ENCODE measurements around the gene ATP2C2.

ATP2C2 gene

GRCh38 chr16:84479716-84480450 is 111.5 kb downstream of the ATP2C2 start:
- DNase-seq, result no peak

DNA sequence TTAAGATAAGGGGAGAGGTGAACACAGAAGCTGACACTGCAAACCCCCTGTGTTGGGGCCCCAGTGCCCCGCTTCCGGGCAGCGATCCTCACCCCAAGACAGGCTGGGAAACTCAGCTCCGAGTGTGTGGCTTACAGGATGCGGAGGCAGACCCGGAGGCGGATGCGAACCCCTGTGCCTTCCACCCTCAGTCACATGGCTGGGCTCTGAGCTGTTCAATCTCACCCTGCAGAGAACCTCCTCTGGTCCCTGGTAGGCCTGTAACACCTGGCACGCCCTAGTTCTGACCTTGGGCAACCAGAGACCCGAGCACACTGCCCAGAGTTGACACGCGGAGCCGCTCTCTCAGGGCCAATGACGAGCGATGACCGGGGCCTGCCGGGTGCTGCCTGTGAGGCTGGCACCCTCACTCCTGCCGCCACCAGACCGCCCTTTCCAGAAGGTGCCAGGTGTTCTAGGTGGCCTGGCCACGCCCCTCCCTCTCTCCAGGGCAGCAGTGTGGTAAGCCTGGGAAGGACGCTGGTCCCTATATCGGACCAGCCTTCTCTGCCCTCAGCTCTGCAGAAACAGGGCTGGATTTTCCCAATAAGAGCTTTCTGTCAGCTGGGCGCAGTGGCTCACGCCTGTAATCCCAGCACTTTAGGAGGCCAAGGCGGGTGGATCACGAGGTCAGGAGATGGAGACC is 112.9 kb downstream of the ATP2C2 start:
- DNase-seq, result no peak

GRCh38 chr16:84482001-84482891 is 113.9 kb downstream of the ATP2C2 start:
- peak in 1 of 2 experiments; percentile 12 for DNase-seq

DNA sequence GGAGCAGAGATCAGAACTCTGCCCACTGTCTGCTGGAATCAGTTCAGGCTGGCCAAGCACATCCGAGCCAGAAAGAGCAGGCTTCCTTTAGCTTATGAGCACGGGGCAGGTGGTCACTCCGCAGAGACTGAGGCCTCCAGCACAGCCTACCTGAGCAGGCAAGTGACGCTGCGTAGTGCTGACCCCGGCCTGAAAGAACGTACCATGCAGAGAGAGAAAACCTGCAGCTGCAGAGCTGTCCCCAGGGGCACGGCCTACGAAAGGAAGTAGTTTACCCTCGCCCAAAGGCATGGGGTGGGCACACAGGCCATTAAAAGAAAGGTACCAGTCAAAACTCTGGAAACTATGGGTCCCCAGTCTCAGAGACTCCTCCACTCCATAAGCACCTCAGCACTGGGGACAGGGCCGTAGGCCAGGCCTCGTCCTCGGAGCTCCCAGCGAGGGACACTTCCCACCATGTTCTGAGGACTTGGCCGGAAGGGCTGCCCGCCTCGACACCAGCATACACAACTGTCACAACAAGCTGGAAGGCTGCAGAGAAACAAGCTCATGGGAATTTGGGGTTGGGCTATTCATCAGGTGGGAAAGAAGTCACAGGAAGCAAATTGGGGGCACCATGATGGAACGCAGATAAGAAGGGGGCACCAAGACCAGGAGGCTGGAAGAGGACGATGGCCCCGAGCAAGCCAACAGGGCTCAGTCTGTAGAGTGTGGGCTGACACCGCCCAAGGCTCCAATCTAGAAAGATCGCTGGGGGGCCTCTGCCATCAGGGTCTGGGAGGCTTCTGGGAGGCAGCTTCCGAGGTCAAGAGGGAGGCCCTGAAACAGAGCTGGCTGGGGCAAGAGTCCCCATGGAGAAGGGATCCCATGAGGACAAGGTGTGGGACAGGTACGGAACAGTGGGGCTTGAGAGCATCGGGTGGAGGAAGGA is 114.9 kb downstream of the ATP2C2 start:
- DNase-seq, result no peak

GRCh38 chr16:84483882-84484565 is 115.7 kb downstream of the ATP2C2 start:
- no peak for DNase-seq

- peak; percentile 44 to 65 for DNase-seq
Observed at GRCh38 chr16:84484579-84485254, 116.4 kb downstream of the ATP2C2 start.

- no peak for DNase-seq
Observed at GRCh38 chr16:84485255-84486010, 117.1 kb downstream of the ATP2C2 start.

DNA sequence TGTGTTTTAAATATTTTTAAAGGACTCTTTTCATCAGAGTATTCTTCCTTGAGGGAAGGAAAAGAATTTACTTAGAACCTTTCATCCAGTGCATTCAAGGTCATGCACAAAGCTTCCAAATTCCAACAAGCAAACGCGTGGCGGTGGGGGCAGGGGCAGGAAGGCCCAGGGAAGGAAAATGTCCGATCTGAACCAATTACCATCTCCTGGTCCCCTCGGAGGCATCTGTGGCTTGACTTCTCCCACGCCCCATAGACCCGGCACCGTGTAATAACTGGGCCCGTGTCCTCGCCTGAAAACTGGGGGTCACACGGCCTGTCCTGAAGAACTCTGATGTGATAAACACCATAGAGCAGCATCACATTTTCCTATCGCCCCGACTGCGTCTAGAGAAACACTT is 117.8 kb downstream of the ATP2C2 start:
- no peak for DNase-seq

DNA sequence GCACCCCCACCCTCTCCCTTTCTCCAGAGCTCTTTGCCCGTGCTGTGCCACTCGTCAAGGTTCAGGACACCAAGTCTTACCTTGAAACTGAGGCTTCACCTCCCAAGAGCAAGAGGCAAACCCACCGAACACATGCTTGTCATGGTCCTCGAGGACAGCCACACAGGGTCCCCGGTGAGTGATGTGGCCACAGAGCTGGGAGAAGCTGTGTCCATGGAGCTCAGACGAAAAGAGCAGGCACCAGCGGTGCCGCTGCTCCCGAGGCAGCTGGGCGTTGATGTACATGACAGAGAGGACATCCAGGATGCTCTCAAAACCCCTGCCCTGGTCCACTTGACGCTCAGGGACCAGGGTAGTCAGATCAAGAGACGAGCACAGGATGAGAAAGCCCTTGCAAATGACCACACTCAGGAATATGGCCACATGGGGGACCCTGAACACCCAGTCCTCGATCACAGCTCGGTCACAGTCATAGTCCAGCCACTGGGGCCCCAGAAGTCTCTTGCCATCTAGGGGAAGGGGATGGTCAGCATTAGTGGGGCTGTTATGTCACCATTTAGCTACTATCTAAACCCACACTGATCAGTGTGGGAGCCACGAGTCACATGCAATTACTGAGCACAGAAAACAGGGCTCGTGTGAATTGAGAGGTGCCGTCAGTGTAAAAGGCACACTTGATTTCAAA is 118.4 kb downstream of the ATP2C2 start:
- DNase-seq, result no peak

- DNase-seq, result no peak
Observed at GRCh38 chr16:84487358-84487757, 119.0 kb downstream of the ATP2C2 start.

DNA sequence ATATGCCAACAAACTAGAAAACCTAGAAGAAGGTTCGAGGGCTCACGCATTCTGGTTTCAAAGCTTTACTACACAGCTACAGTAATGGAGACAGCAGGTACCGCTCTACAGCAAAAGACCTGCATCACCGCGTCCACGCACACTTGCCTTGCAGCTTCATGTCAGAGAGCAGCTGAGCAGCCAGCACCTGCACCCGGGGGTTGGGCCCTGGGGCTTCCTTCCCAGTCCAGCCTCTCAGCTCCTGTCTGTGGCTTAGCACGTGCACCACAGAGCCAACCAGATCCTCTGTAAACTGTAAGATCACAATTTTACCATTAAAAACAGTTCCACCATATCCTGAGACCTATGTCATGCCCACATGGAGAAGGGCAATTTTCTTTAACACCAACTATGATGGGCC is 120.8 kb downstream of the ATP2C2 start:
- DNase-seq, result no peak

DNA sequence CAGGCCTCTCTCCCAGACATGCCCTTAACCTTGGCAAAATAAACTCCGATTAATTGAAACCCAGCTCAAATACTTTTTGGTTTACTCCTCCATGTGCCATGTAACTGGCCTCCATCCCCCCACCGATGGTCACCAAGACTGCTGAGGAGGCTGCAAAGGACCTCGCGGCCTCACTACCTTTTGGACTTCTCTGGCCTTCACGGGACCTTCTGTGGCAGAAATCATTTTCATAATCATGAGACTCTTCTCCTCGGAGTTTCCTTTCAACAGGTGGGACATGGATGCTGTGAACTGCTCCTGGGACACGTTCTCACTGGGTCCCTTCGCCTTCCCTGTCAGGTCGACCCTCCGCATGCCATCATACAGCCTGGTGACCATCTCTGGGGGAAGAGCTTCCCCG is 127.2 kb downstream of the ATP2C2 start:
- DNase-seq, result no peak

- no peak for DNase-seq
Observed at GRCh38 chr16:84496991-84497390, 128.7 kb downstream of the ATP2C2 start.

- no peak for DNase-seq
Observed at GRCh38 chr16:84497418-84498222, 129.3 kb downstream of the ATP2C2 start.

DNA sequence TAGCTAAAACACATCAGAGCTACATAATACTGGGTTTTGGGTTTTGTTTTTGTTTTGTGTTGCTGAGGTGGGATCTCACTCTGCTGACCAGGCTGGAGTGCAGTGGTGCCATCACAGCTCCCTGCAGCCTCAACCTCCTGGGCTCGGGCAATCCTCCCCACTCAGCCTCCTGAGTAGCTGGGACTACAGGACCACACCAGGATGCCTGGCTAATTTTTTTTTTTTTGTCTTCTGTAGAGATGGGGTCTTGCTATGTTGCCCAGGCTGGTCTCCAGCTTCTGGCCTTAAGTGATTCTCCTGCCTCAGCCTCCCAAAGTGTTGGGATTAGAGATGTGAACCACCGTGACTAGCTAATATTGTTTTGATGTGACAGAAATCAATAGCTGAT is 129.9 kb downstream of the ATP2C2 start:
- DNase-seq, result no peak

DNA sequence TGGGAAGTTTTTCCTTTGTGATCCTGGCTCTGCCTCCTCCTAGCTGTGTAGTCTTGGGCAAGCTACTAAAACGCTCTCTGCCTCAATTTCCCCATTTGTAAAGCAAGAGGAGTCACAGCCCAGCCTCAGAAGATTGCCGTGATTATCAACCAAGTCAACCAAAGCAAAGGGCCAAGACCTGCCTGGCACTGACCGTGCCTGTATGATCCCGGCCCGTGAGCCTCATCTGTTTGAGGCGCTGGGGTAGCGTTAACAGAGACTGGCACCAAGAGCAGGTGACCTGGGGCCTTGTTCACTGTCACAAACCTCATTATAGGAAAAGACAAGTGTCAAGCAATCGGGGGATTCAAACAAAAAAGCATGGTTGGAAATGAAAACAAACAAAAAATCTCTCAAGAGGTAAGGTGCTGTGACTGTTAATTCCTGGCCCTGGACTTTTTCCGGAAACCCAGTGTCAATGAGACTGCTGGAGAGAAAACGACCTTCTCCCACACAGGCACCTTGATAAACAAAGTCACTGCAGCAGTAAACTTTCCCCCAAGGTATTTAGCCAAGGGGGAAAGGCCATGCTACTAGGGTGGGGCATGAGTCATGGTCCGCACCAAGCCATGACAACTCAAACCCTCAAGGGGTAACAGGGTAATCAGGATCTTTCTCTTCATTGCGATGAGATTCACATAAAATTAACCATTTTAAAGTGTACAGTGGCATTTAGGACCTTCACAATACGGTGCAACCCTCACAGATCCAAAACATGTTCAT is 130.7 kb downstream of the ATP2C2 start:
- no peak for DNase-seq

- no peak for DNase-seq
Observed at GRCh38 chr16:84499638-84500037, 131.3 kb downstream of the ATP2C2 start.

GRCh38 chr16:84500531-84500930 is 132.2 kb downstream of the ATP2C2 start:
- no peak for DNase-seq
